ENCODE results near the gene GNPTG. TPM values are rescaled to one million over a fixed set of nuclear protein-coding genes. Genes with fewer than 3 reads are reported as not detected.
A peak's percentile ranks its signal among the peaks of the same experiment; 100 is the strongest.

The GNPTG gene
- total and polyA plus RNA-seq, 7 donors: 28.0 to 60.1 (median 43.5) TPM

DNA sequence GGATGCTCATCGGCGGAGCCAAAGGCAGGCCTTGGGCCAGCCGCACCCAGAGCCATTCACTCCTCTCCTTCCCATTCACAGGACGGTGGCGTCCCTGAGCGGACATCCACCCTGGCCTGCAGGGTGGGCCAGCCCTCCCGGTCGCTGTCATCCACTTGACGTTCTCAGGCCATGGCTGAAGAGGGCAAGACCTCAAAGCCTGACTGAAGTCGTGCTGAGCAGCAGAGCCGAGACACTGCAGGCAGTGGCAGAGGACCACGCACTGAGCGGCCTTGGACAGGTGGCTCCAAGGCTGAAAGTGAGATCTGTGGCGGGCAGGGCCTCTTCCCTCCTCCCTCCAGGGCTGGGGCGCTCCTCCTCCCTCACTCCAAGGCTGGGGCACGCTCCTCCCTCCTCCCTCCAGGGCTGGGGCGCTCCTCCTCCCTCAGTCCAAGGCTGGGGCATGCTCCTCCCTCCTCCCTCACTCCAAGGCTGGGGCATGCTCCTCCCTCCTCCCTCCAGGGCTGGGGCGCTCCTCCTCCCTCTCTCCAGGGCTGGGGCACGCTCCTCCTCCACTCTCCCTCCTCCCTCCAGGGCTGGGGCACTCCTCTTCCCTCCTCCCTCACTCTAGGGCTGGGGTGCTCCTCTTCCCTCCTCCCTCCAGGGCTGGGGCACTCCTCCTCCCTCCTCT lies 24.1 kb downstream of the GNPTG start:
- Histone ChIP-seq H3K4me3 (no peak overlapping the region), H3K27ac (no peak overlapping the region), H3K27me3 (no peaks in the 10 kb centered on the region), H3K9me3 (no peaks in the 10 kb centered on the region), H3K36me3 (peaks cover 3 to 28% (median 6%) of the 10 kb centered on the region in 4 donors), H3K4me1 (peaks cover 0 to 24% (median 22%) of the 10 kb centered on the region in 4 donors)
- intact Hi-C loops (cut with DNase I): no loop called here
- WGBS, 2 donors: 94 to 95% methylated on average over 19 of the region's 19 CpGs
- no peak for DNase-seq
- TF ChIP-seq, protein P1, sequence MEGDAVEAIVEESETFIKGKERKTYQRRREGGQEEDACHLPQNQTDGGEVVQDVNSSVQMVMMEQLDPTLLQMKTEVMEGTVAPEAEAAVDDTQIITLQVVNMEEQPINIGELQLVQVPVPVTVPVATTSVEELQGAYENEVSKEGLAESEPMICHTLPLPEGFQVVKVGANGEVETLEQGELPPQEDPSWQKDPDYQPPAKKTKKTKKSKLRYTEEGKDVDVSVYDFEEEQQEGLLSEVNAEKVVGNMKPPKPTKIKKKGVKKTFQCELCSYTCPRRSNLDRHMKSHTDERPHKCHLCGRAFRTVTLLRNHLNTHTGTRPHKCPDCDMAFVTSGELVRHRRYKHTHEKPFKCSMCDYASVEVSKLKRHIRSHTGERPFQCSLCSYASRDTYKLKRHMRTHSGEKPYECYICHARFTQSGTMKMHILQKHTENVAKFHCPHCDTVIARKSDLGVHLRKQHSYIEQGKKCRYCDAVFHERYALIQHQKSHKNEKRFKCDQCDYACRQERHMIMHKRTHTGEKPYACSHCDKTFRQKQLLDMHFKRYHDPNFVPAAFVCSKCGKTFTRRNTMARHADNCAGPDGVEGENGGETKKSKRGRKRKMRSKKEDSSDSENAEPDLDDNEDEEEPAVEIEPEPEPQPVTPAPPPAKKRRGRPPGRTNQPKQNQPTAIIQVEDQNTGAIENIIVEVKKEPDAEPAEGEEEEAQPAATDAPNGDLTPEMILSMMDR (IDR thresholded peaks at IDR 0.05): no peak
- TF ChIP-seq POLR2AphosphoS5 (IDR thresholded peaks at IDR 0.05): no peak
- TF ChIP-seq EP300 (IDR thresholded peaks at IDR 0.05): no peak
- TF ChIP-seq POLR2A (IDR thresholded peaks at IDR 0.05): no peak

DNA sequence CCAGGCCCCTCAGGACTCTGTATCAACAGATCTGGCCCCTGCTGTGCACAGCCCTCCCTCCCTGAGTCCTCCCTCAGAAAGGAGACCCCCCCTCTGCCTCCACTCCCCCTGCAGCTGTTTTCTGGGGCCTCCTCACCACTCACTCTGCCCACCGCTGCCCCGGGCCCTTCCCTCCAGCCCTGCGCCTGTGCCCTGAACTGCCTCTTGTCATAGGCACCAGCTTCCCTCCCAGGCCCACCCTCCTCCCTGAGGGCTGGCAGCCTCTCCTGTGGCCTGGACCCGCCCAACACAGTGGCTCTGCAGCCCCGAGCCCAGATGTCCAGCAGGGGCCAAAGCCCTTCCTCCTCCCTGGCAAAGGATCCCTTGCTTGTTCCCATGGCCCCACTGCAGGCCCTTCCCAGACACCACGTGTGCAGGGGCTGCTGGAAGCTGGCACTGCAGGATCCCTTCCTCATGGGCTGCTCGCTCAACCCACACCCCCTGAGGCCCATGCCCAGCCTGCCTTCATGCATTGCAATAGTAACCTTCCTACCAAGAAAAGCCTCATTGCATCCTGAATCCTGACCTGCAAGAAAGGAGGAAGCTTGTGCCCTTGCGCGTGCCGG lies 25.8 kb downstream of the GNPTG start:
- Histone ChIP-seq H3K9me3 (no peaks in the 10 kb centered on the region), H3K36me3 (peaks cover 0 to 36% (median 6%) of the 10 kb centered on the region in 4 donors), H3K4me3 (no peak overlapping the region), H3K27ac (no peak overlapping the region), H3K27me3 (no peaks in the 10 kb centered on the region), H3K4me1 (peaks cover 0 to 24% (median 22%) of the 10 kb centered on the region in 4 donors)
- TF ChIP-seq POLR2AphosphoS5 (IDR thresholded peaks at IDR 0.05) (no peak), EP300 (IDR thresholded peaks at IDR 0.05) (no peak), POLR2A (IDR thresholded peaks at IDR 0.05) (no peak)
- TF ChIP-seq, protein P1 (IDR thresholded peaks at IDR 0.05): no peak
- intact Hi-C loops (cut with DNase I): no loop called here
- 94 to 96% methylated on average over 10 of the region's 10 CpGs for WGBS, 2 donors
- no peak for DNase-seq

DNA sequence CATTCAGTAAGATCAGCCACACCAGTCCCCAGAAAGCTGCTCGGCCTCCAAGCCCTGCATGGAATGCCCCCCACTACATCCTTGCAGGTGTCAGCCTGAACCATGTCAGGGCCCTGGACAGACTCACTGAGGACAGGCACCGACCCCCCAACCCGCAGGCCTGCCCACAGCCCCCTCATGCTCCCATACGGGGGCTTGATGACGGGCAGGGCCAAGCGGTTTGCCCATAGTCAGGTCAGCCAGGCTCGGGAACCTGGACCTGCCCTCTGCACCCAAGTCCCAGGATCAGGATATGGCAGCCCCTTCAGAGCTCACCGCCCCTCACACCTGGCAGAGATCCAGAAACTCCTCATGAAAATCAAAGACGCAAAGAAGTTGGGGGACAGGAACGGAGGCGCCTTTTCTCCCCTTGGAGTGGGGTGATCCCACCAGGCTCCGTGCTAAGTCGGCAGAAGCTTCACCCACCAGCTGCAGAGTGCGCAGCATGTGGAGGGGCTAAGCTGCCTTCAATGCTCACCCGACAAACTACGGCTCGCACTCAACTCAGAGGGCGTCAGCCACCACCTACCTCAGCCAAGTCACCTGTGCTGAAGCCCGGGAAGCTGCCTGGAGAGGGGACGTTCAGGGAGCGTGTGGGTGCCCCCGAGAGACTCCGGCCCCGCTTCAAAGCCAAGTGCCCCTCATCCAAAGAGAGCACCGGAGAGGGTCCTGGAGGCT lies 26.5 kb downstream of the GNPTG start:
- WGBS, 2 donors: 96% methylated on average over 25 of the region's 25 CpGs
- Histone ChIP-seq H3K4me3 (peak overlapping the region in 3 of 4 donors; percentile 50 to 62 (median 54)), H3K36me3 (peaks cover 0 to 39% (median 7%) of the 10 kb centered on the region in 4 donors), H3K27ac (peak overlapping the region in 1 of 4 donors; percentile 80), H3K27me3 (no peaks in the 10 kb centered on the region), H3K4me1 (peaks cover 0 to 24% (median 22%) of the 10 kb centered on the region in 4 donors), H3K9me3 (no peaks in the 10 kb centered on the region)
- TF ChIP-seq POLR2A (IDR thresholded peaks at IDR 0.05): no peak
- no peak for TF ChIP-seq POLR2AphosphoS5 (IDR thresholded peaks at IDR 0.05)
- no peak for TF ChIP-seq EP300 (IDR thresholded peaks at IDR 0.05)
- TF ChIP-seq, protein P1 (IDR thresholded peaks at IDR 0.05): no peak
- intact Hi-C loops (cut with DNase I): no loop called here
- DNase-seq: no peak

DNA sequence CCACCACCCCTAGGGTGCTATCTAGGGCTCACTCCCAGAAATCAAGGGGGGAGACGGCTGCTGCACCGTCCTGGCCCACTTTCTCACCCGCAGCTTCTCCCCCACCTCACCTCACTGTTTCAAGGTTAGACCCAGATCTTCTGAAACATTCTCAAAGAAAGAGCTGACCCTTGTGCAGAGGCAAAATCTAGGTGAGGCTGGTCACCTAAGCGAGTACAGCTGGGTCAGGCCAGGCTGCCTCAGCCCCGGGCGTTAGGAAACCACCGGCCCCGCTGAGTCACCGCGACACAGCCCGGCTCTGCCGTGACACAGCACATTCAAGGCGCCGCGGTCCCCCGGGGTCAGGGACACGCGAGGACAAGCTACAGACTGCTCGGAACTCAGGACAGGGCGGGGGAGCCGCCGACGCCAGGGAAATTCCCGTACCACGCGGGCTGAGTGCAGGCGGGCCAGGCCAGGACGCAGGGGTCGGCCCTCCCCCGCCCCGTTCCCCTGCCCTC lies 27.1 kb downstream of the GNPTG start:
- intact Hi-C loops (cut with DNase I): no loop called here
- Histone ChIP-seq H3K4me3 (peak overlapping the region; percentile 22 to 62 (median 52)), H3K27ac (peak overlapping the region; percentile 69 to 80 (median 74)), H3K27me3 (no peaks in the 10 kb centered on the region), H3K36me3 (peaks cover 0 to 44% (median 11%) of the 10 kb centered on the region in 4 donors), H3K9me3 (no peaks in the 10 kb centered on the region), H3K4me1 (peaks cover 0 to 24% (median 22%) of the 10 kb centered on the region in 4 donors)
- TF ChIP-seq POLR2AphosphoS5 (IDR thresholded peaks at IDR 0.05): peak in 2 of 4 donors; percentile 13 to 78
- TF ChIP-seq POLR2A (IDR thresholded peaks at IDR 0.05): no peak
- TF ChIP-seq EP300 (IDR thresholded peaks at IDR 0.05): peak in 3 of 4 donors; percentile 7 to 73 (median 53)
- DNase-seq: peak; percentile 86
- WGBS, 2 donors: 8 to 10% methylated on average over 31 of the region's 31 CpGs
